HepG2 (cell line): ENCODE results near the gene ZBTB7B. TPM values are rescaled to one million over a fixed set of nuclear protein-coding genes. Genes with fewer than 3 reads are reported as not detected.

Experiments used
- ATAC-seq: fragments of 200-7000 bp; cut with Tn5 transposase; 3 replicates; pipeline ENCODE4 v1.9.1; 2020; ENCODE audit warnings: mild to moderate bottlenecking, moderate library complexity
- BruUV-seq: library from RNA; stranded (reverse); fragments of 400-500 nt; replicated peaks from 2 replicates; lab custom pipeline; 2021; lab: Mats Ljungman, UMichigan
- CTCF ChIA-PET: fragments of 300-600 bp; formaldehyde crosslinking; extraction: SDS; loops from one replicate; lab custom pipeline; 2021; ENCODE audit warnings: low total read pairs, inconsistent platforms, low intra/inter-chr PET ratio; lab: Yijun Ruan, JAX
- POLR2A ChIA-PET: fragments of 350-600 bp; sonication (Branson Sonifier 250); formaldehyde crosslinking; loops from one replicate; lab custom pipeline; 2020; ENCODE audit warnings: antibody characterized with exemption, inconsistent platforms; lab: Yijun Ruan, JAX
- DNase-seq: peaks from one replicate; pipeline ENCODE4 v3.0.0-alpha.2; 2015; ENCODE audit warnings: low spot score
- FAIRE-seq: peaks from 3 replicates; lab custom pipeline; 2011; peaks lifted over from hg19 to GRCh38; lab: Jason Lieb, UNC
- H2AFZ ChIP-seq: one replicate; pipeline ENCODE4 v1.6.1; 2011; ENCODE audit warnings: low read length, inconsistent platforms
- H3K27ac ChIP-seq: fragments of 300-600 bp; 3 replicates; pipeline ENCODE4 v1.8.0; 2011; ENCODE audit warnings: mixed run types, mild to moderate bottlenecking, mixed read lengths, low read length, inconsistent platforms; ENCODE audit not compliant: insufficient read depth; ENCODE audit errors: extremely low read length
- H3K27me3 ChIP-seq, 2 experiments: fragments of 200-600 bp in 1 of 2; 2 replicates in 1 of 2; 3 replicates in 1 of 2; pipeline versions ENCODE4 v1.6.0 to v1.8.0; 2011; ENCODE audit warnings: low read length in 2 of 2, mild to moderate bottlenecking in 2 of 2, moderate library complexity in 2 of 2, inconsistent platforms in 1 of 2; ENCODE audit not compliant: insufficient read depth in 2 of 2, control insufficient read depth in 1 of 2
- H3K36me3 ChIP-seq, 2 experiments: fragments of 200-600 bp in 1 of 2; replicated peaks in 1 of 2; 2 replicates in 1 of 2; 3 replicates in 1 of 2; pipeline versions ENCODE4 v1.5.1 to v1.8.0; 2011; ENCODE audit warnings: low read length in 2 of 2, inconsistent platforms in 1 of 2; ENCODE audit not compliant: insufficient read depth in 2 of 2, control insufficient read depth in 1 of 2
- H3K4me1 ChIP-seq: 2 replicates; pipeline ENCODE4 v1.5.1; 2012; ENCODE audit warnings: low read length, inconsistent platforms; ENCODE audit not compliant: insufficient read depth
- H3K4me2 ChIP-seq: 2 replicates; pipeline ENCODE4 v1.6.0; 2011; ENCODE audit warnings: low read depth, low read length, inconsistent platforms
- H3K4me3 ChIP-seq, 3 experiments: fragments of 200-600 bp in 1 of 3; sonication (generic), shearing (Covaris generic) in 1 of 3; replicated peaks in 1 of 3; 2 replicates each; pipeline ENCODE4 v1.5.1; 2011 to 2016; ENCODE audit warnings: low read length in 3 of 3, inconsistent platforms in 2 of 3, low read depth in 2 of 3, mild to moderate bottlenecking in 2 of 3, control low read depth in 1 of 3, mixed read lengths in 1 of 3; ENCODE audit not compliant: insufficient read depth in 1 of 3
- H3K79me2 ChIP-seq: one replicate; pipeline ENCODE4 v1.6.1; 2011; ENCODE audit warnings: low read length, inconsistent platforms; ENCODE audit not compliant: insufficient read depth
- H3K9ac ChIP-seq: 2 replicates; pipeline ENCODE4 v1.6.0; 2011; ENCODE audit warnings: mild to moderate bottlenecking, low read depth, low read length, inconsistent platforms; ENCODE audit not compliant: insufficient read depth
- H3K9me3 ChIP-seq: 2 replicates; pipeline ENCODE4 v1.5.1; 2012; ENCODE audit warnings: mild to moderate bottlenecking, low read length
- H4K20me1 ChIP-seq: 2 replicates; pipeline ENCODE4 v1.6.0; 2011; ENCODE audit warnings: inconsistent platforms, mild to moderate bottlenecking, low read length, moderate library complexity; ENCODE audit not compliant: insufficient read depth
- ARHGAP35 ChIP-seq: sonication (generic); formaldehyde crosslinking; IDR thresholded peaks from 2 replicates; pipeline ENCODE4 v1.9.0; 2022; ENCODE audit warnings: mild to moderate bottlenecking, inconsistent platforms, moderate library complexity, missing genetic modification reagents, borderline replicate concordance
- DNMT1 ChIP-seq: sonication (generic); formaldehyde crosslinking; IDR thresholded peaks from 2 replicates; pipeline ENCODE4 v1.5.1; 2020; ENCODE audit warnings: mild to moderate bottlenecking, missing genetic modification reagents
- FUBP1 ChIP-seq: sonication (generic); formaldehyde crosslinking; IDR thresholded peaks from 2 replicates; pipeline ENCODE4 v1.5.1; 2020; ENCODE audit warnings: missing genetic modification reagents, mild to moderate bottlenecking, borderline replicate concordance
- GATAD2A ChIP-seq: IDR thresholded peaks from 2 replicates; pipeline ENCODE4 v1.6.1; 2016
- MAFF ChIP-seq: IDR thresholded peaks from 2 replicates; pipeline ENCODE4 v1.6.1; 2011; ENCODE audit warnings: low read depth, low read length, improper control_type of control experiment
- MAFK ChIP-seq, 2 experiments: IDR thresholded peaks in 1 of 2; conservative IDR thresholded peaks in 1 of 2; 2 replicates each; pipeline ENCODE4 v1.6.1; 2011; ENCODE audit warnings: improper control_type of control experiment in 2 of 2, low read length in 2 of 2
- MATR3 ChIP-seq: sonication (generic); formaldehyde crosslinking; IDR thresholded peaks from 2 replicates; pipeline ENCODE4 v1.4.0; 2020; ENCODE audit warnings: missing genetic modification reagents
- MIXL1 ChIP-seq: IDR thresholded peaks from 2 replicates; pipeline ENCODE4 v1.6.1; 2016
- NCOA1 ChIP-seq: sonication (generic); formaldehyde crosslinking; IDR thresholded peaks from 2 replicates; pipeline ENCODE4 v1.9.0; 2021; ENCODE audit warnings: missing genetic modification reagents
- PLRG1 ChIP-seq: fragments of 450-650 bp; conservative IDR thresholded peaks from 2 replicates; pipeline ENCODE4 v1.6.1; 2016
- POLR2G ChIP-seq: fragments of 200-400 bp; formaldehyde crosslinking; IDR thresholded peaks from 2 replicates; pipeline ENCODE4 v1.6.1; 2018; ENCODE audit warnings: mild to moderate bottlenecking, low read depth, low read length, moderate library complexity
- RBAK ChIP-seq: sonication (generic); formaldehyde crosslinking; IDR thresholded peaks from 2 replicates; pipeline ENCODE4 v1.5.1; 2020; ENCODE audit warnings: mild to moderate bottlenecking, missing genetic modification reagents
- RBM22 ChIP-seq: fragments of 200-400 bp; formaldehyde crosslinking; optimal IDR thresholded peaks from 2 replicates; pipeline ENCODE3; 2017; ENCODE audit warnings: mild to moderate bottlenecking, low read length, moderate library complexity
- ZBTB7B ChIP-seq: sonication (generic); formaldehyde crosslinking; IDR thresholded peaks from 2 replicates; pipeline ENCODE4 v1.4.0; 2020; ENCODE audit warnings: missing genetic modification reagents
- ZNF136 ChIP-seq: sonication (generic); formaldehyde crosslinking; IDR thresholded peaks from 2 replicates; pipeline ENCODE4 v1.8.1; 2022; ENCODE audit warnings: low read depth, mild to moderate bottlenecking, moderate library complexity, missing genetic modification reagents
- ZNF367 ChIP-seq: sonication (generic); formaldehyde crosslinking; IDR thresholded peaks from 2 replicates; pipeline ENCODE4 v1.4.0; 2020; ENCODE audit warnings: missing genetic modification reagents, borderline replicate concordance
- ZNF460 ChIP-seq: sonication (generic); formaldehyde crosslinking; IDR thresholded peaks from 2 replicates; pipeline ENCODE4 v1.5.1; 2020; ENCODE audit warnings: missing genetic modification reagents, mild to moderate bottlenecking, borderline replicate concordance
- WGBS: methylation state at CpG from one replicate; pipeline ENCODE4 v1.1.6; 2017; ENCODE audit warnings: low lambda C conversion rate; 5-methylcytosine and 5-hydroxymethylcytosine counted together
- in situ Hi-C: cut with HindIII; loops from 2 replicates; pipeline ENCODE4 v1.10.0; 2017; ENCODE audit warnings: low pct_unique_long_range_greater_than_20kb; ENCODE audit not compliant: extremely low pct_ligation_motif_present
- intact Hi-C: fragments of 100-400 bp; cut with micrococcal nuclease; formaldehyde crosslinking; loops from one replicate; pipeline ENCODE4 v1.10.0; 2022; ENCODE audit not compliant: unreplicated experiment
- polyA plus RNA-seq, 8 experiments: library from polyadenylated mRNA; depleted of rRNA in 3 of 8; stranded (reverse) in 7 of 8; unstranded in 1 of 8; fragments of >200 nt; fragmentation: Illumina TruSeq in 4 of 8; extraction: Trizol in 4 of 8; gene quantifications; 2 replicates each; pipeline versions ENCODE4 v1.2.1 to v1.2.3, GENCODE V29; 2011 to 2016; ENCODE audit warnings: low read depth in 4 of 8, missing spikeins in 1 of 8, mixed read lengths in 1 of 8; ENCODE audit not compliant: insufficient read depth in 1 of 8
- total RNA-seq, 5 experiments: library from RNA; depleted of rRNA; stranded (reverse); fragments of >200 nt; fragmentation: Illumina TruSeq; extraction: Trizol; gene quantifications; 2 replicates each; pipeline ENCODE4 v1.2.3, GENCODE V29; 2016; ENCODE audit warnings: low read depth in 1 of 5

ZBTB7B gene
- total and polyA plus RNA-seq, 2 of the 13 experiments (the other 11 are each of a cell fraction or from before 2014, with no cell fraction given): 15.5 to 17.5 TPM

- no peak for TF ChIP-seq FUBP1 (CRISPR knock-in tag)
These were observed 15.3 kb downstream of the ZBTB7B start (continued) for GRCh38 chr1:155017946-155018316.

- WGBS: 91% methylated on average over 8 of the region's 8 CpGs
- intact Hi-C loops: no loop called here
- Histone ChIP-seq H2AFZ (no peak overlapping the region), H3K9ac (no peak overlapping the region), H3K4me1 (peaks cover 46% of the 10 kb centered on the region), H4K20me1 (no peaks in the 10 kb centered on the region), H3K36me3 (peaks cover 6 to 16% of the 10 kb centered on the region in 2 experiments; a peak in 3 of 5 replicates), H3K9me3 (no peaks in the 10 kb centered on the region), H3K4me3 (no peak overlapping the region), H3K27ac (no peak overlapping the region), H3K27me3 (no peaks in the 10 kb centered on the region), H3K79me2 (no peaks in the 10 kb centered on the region), H3K4me2 (no peak overlapping the region)
- FAIRE-seq (no peak), DNase-seq (no peak), ATAC-seq (no peak)
- BruUV-seq: no TSS peak
- no peak for TF ChIP-seq DNMT1
- no peak for TF ChIP-seq MIXL1 (CRISPR knock-in tag)
- TF ChIP-seq PLRG1: no peak
- no peak for TF ChIP-seq NCOA1
- TF ChIP-seq ARHGAP35: no peak
- peak; percentile 44 for TF ChIP-seq RBM22
- TF ChIP-seq GATAD2A (CRISPR knock-in tag): no peak
- TF ChIP-seq ZNF367: no peak
- TF ChIP-seq MATR3 (CRISPR knock-in tag): no peak
- TF ChIP-seq MAFK (conservative IDR thresholded peaks at IDR 0.05 in 1 of 2, IDR thresholded peaks at IDR 0.05 in 1 of 2; ENCODE audit: low read length in 2 of 2): peak; percentile 29 to 45; a peak in 3 of 4 replicates
- peak; percentile 22; the same call in 1 of the 2 replicates for TF ChIP-seq POLR2G
- TF ChIP-seq RBAK (CRISPR knock-in tag): no peak
- TF ChIP-seq ZBTB7B (CRISPR knock-in tag): no peak
- TF ChIP-seq MAFF: peak; percentile 47; the same call in 1 of the 2 replicates
- no peak for TF ChIP-seq ZNF136
- TF ChIP-seq ZNF460 (CRISPR knock-in tag): no peak
- in situ Hi-C loops: no loop called here
- POLR2A ChIA-PET: interaction anchor here (1.1 to 2.0 kb wide), 3 partner anchors 12 to 26 kb away, joined by 4 to 9 read pairs (median 5); no protein-coding TSS in a partner anchor
- CTCF ChIA-PET: interaction anchor here (0.8 to 2.8 kb wide), 7 partner anchors 19 to 65 kb away, joined by 3 to 54 read pairs (median 9); partner anchors contain the start of genes CKS1B, PYGO2 and ZBTB7B
These were observed 16.2 kb downstream of the ZBTB7B start for GRCh38 chr1:155018617-155019348.
